ENCODE measurements around the gene CDYL. TPM values are rescaled to one million over a fixed set of nuclear protein-coding genes. Genes with fewer than 3 reads are reported as not detected.
"Not testable (repeated sequence)": the region's sequence is repeated elsewhere in the genome, so short reads cannot be mapped to it uniquely, and the experiment has no call there.

CDYL gene
- total RNA-seq, 1 donor from 2014 or later: 20.8 TPM

- no peak for DNase-seq (ENCODE audit: low read depth in 2 of 2)
Observed at GRCh38 chr6:4803343-4803744, 27.1 kb downstream of the CDYL start.

GRCh38 chr6:4804095-4804494 lies 27.9 kb downstream of the CDYL start:
- DNase-seq (ENCODE audit: low read depth in 2 of 2): no peak

DNA sequence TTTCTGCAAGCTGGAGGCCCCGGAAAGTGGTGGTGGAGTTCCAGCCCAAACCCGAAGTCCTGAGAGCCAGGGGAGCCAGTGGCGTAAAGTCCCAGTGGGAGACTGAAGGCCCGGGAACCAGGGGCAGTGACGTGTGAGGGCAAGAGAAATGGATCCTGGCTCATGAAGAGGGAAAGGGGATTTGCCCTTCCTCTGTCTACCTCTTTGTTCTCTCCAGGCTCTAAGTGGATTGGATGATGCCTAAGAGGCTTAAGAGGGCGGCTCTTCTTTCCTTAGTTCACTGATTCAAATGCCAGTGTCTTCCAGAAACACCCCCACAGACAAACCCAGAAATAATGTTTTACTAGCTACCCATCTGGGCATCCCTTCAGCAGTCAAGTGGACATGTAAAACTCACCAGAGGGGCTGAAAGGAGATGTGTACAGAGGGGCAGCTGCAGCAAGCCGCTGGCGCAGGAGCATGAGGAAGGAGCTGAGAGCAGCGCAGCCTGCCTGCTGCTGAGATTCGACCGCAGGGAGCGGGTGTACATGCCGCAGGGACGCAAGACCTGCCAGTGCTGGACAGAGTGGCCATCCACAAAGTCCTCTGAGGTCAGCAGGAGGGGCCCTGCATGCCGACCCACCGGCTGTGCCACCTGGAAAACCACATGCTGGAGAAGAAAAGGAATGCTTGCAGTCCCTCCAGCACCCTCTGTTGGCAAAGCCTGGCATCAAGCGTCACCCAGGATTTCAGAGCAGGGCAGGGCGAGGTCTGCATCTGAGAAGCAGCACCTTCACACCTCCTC lies 29.5 kb downstream of the CDYL start:
- peak in 1 of 2 donors; percentile 40 for DNase-seq (ENCODE audit: low read depth in 2 of 2)

DNA sequence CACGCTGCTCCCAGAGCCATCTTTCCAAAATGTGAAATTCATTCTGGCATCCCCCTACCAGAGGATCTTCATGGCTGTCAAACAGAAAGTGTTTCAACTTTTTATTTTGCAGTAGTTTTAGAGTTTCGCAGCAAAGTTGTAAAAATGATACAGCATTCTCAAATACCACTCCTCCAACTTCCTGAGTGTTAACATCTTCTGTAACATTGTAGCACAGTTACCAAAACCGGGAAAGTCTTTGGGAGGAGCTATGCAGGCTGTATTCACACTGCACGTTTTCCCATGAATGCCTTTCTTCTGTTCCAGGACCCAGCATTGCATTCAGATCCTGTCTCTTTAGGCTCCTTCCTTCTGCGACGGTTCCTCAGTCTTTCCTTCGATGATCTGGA lies 30.1 kb downstream of the CDYL start:
- no peak for DNase-seq (ENCODE audit: low read depth in 2 of 2)

GRCh38 chr6:4806791-4807190 lies 30.6 kb downstream of the CDYL start:
- no peak for DNase-seq (ENCODE audit: low read depth in 2 of 2)

DNA sequence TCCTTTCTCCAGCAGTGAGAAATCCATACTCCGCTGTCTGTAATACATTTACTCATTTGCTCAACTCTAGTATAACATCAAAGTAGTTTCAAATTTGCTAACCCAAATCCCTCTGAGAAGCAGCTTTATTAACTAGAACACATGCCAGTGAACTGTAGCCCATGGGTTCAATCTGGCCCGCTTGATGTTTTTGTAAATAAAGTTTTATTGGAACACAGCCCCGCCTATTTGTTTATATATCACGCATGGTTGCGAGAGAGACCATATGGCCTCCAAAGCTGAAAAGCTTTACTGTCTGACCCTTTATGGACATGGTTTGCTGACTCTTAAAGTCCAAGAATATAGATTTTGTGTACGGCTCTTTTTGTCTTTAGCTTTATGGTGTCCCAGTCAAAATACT lies 32.2 kb downstream of the CDYL start:
- DNase-seq (ENCODE audit: low read depth in 2 of 2): no peak

DNA sequence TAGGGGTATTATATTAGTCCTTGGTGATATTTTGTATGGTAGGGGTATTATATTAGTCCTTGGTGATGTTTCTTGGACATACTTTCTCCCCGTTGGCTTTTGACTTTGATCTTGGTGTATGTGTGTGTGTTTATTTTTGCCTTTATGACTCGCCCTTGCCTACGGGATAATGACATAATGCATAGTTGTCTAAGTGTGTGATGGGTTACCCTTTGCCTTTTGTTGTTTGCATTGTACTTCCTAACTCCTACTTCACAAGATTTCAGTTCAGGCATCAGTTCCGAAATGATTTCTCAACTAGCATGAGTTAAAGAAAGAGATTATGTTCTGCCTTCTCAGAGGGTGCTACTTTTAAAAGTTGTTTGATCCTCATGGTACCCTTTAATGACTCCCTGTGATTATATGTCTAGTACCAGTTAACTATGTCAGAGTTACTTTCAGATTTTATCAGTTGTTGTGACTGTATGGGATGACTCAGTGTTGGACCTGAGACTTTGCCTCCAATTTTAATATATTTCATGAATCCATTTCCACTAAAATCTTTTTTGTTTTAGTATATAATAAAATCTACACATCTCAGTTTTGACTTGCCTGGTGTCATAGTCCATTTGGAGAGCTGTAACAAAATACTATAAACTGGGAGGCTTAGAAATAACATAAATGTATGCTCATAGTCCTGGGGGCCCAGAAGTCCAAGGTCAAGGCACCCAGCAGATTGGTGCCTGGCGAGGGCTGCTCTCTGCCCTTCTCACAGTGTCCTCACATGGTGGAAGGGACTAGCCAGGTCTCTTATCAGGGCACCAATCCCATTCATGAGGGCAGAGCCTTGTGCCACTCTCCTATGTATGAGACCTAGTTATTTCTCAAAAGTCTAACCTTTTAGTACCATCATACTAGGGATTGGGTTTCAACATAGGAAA lies 34.1 kb downstream of the CDYL start:
- peak in 1 of 2 donors; percentile 55 for DNase-seq (ENCODE audit: low read depth in 2 of 2)

- peak in 1 of 2 donors; percentile 86 for DNase-seq (ENCODE audit: low read depth in 2 of 2)
Observed at GRCh38 chr6:4812068-4812467, 35.9 kb downstream of the CDYL start.

DNA sequence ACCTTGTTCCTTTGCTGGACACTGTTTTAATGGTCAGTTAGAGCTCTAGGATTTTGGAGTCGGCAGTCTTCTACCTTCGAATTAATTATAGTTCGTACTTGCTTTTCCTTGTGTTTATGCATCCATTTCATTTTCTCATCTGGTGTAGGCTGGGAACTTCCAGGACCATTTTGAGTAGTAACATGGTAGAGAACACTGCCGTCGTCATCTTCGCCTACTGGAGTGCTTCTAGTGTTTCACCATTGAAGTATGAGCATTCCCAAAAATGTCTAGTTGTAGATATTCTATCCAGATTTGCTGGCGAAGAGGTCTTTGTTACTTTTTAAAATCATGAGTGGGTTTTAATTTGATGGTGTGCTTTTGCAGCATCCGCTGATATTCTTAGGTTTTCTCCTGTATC lies 36.9 kb downstream of the CDYL start:
- no peak for DNase-seq (ENCODE audit: low read depth in 2 of 2)

- DNase-seq (ENCODE audit: low read depth in 2 of 2): no peak
Observed at GRCh38 chr6:4814212-4814611, 38.0 kb downstream of the CDYL start.

DNA sequence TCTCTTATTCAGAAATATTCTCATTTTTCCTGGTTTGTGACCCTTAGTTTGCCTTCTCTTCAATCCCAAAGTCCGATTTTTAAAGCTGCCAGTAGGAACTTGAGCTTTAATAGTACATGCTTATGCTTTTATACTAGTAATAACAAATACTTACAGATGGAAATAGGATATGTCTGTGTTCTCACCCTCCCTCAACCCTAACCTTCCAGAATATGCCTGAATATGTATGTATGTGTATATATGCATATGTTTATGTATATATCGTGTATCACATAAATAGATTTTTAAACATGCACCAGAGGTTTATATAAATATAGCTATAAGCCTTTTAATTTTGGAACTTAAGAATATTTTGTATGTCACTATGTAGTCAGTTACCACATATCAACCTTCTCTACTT lies 38.8 kb downstream of the CDYL start:
- DNase-seq (ENCODE audit: low read depth in 2 of 2): no peak

DNA sequence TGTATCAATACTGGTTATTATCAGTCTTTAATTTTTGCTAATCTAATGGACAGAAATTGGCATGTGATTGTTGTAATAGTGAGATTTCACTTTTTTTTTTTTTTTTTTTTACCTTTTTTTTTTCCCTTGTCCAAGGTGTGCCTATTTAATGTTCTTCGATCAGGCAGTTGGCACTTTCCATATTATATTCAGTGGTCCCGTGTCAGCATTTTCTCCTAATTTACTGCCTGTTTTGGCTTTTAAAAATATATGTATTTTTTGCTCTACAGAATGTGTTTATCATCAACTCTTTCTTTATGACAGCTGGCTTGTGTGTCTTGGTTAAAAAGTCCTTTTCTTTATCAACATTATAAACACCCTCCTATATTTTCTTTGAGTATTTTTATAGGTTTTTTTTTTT lies 39.4 kb downstream of the CDYL start:
- DNase-seq (ENCODE audit: low read depth in 2 of 2): no peak

GRCh38 chr6:4816904-4817303 lies 40.7 kb downstream of the CDYL start:
- no peak for DNase-seq (ENCODE audit: low read depth in 2 of 2)

DNA sequence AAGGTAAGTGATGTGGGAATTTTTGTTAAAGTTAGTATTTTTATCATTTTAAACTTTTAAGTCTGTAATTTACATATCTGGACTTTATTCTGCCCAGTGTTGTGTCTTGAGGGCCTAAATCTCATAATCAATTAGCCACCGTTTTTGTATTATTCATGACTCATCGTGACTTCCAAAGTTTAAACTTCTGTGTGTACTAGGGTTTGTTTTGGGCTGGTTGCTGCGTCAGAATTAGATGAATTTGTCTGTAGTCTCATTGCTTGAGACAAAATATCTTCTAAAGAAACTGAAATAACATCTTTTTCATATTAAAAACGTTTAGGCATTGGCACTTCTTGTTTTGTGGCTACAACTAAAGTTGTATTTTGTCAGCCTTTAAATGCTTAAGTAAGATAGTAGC lies 41.3 kb downstream of the CDYL start:
- DNase-seq (ENCODE audit: low read depth in 2 of 2): no peak

GRCh38 chr6:4818272-4818938 lies 42.2 kb downstream of the CDYL start:
- DNase-seq (ENCODE audit: low read depth in 2 of 2): no peak

- DNase-seq (ENCODE audit: low read depth in 2 of 2): no peak
Observed at GRCh38 chr6:4819706-4820283, 43.6 kb downstream of the CDYL start.

DNA sequence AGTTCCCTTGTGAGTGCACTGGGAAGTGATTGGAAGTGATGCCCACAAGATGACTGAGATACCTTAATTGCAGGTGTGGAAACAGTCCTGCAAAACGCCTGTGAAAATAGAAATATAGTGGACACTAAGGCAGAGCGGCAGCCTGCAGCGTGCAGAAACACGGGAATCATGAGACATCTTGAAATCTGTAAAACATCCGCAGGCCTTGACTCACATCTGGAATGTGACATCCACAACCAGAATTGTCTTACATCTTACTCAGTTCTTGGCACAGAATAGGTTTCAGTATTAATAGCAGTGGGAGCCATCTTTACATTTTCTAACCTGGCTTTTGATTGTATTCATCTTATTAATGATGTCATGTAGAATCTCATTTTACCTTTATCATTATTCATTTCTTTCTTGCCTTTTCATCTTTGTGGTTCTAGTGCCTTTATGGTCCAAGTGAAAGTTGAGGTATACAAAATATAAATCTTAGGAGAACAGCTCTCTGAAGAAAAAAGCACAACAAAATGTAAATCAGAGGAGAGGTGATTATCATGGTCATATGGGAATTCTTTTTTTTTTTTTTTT lies 44.6 kb downstream of the CDYL start:
- no peak for DNase-seq (ENCODE audit: low read depth in 2 of 2)

DNA sequence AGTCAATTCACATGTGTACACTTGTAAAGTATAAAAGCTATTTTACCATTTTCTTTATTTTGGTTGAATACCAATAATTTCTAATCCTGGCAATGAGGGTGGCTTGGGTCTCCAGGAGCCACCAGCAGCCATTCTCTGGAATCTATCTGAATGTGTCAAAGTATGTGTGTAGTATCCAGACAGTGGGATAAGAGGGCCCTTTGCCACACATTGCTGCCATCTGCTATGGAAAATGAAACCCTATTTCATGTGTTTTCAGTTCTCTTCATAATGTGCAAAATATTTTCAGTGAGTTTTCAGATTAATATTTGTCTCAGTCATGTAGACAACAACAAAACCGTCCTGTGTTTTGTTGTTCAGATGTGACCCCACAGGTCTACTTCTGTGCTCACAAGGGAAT lies 46.3 kb downstream of the CDYL start:
- DNase-seq (ENCODE audit: low read depth in 2 of 2): no peak

GRCh38 chr6:4828187-4828698 lies 52.0 kb downstream of the CDYL start:
- no peak for DNase-seq (ENCODE audit: low read depth in 2 of 2)

GRCh38 chr6:4829089-4829488 lies 52.9 kb downstream of the CDYL start:
- no peak for DNase-seq (ENCODE audit: low read depth in 2 of 2)

DNA sequence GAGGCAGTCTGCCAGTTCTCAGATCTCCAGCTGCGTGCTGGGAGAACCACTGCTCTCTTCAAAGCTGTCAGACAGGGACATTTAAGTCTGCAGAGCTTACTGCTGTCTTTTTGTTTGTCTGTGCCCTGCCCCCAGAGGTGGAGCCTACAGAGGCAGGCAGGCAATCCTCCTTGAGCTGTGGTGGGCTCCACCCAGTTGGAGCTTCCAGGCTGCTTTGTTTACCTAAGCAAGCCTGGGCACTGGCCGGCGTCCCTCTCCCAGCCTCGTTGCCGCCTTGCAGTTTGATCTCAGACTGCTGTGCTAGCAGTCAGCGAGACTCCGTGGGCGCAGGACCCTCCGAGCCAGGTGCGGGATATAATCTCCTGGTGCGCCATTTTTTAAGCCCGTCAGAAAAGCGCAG lies 59.3 kb downstream of the CDYL start:
- DNase-seq (ENCODE audit: low read depth in 2 of 2): not testable (repeated sequence)
